Measurements from ENCODE around the gene KRT37.

Gene KRT37

GRCh38 chr17:41393826-41394225, 30.6 kb downstream of the KRT37 start:
- no peak for DNase-seq (ENCODE audit: low read depth)
- no peak overlapping the region for H3K4me3 ChIP-seq (ENCODE audit: control insufficient read depth, low read depth, low read length)
- TF ChIP-seq, protein P1, sequence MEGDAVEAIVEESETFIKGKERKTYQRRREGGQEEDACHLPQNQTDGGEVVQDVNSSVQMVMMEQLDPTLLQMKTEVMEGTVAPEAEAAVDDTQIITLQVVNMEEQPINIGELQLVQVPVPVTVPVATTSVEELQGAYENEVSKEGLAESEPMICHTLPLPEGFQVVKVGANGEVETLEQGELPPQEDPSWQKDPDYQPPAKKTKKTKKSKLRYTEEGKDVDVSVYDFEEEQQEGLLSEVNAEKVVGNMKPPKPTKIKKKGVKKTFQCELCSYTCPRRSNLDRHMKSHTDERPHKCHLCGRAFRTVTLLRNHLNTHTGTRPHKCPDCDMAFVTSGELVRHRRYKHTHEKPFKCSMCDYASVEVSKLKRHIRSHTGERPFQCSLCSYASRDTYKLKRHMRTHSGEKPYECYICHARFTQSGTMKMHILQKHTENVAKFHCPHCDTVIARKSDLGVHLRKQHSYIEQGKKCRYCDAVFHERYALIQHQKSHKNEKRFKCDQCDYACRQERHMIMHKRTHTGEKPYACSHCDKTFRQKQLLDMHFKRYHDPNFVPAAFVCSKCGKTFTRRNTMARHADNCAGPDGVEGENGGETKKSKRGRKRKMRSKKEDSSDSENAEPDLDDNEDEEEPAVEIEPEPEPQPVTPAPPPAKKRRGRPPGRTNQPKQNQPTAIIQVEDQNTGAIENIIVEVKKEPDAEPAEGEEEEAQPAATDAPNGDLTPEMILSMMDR (IDR thresholded peaks at IDR 0.05; ENCODE audit: control insufficient read depth, insufficient read depth, low read depth, low read length, missing control alignments): no peak

DNA sequence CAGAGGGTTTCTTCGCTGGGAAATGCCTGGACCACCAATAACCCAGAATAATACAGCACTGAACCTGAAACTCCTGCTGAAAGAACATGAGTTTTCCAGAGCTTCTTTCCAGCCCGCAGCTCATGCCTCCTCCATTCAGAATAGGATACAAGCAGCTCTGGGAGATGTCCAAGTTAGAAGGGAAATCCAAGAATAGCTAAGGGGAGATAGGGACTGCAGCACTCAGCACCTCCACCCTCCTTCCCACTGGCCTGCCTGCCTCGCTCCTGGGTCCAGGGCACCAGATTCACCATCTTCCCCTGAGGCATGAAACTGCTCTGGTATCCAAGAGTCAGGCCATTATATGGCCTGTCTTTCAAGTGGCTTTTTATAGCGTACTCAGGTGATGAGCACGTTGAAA, 31.1 kb downstream of the KRT37 start:
- no peak overlapping the region for H3K4me3 ChIP-seq (ENCODE audit: control insufficient read depth, low read depth, low read length)
- TF ChIP-seq, protein P1 (IDR thresholded peaks at IDR 0.05; ENCODE audit: control insufficient read depth, insufficient read depth, low read depth, low read length, missing control alignments): no peak
- no peak for DNase-seq (ENCODE audit: low read depth)

GRCh38 chr17:41392278-41392677, 32.1 kb downstream of the KRT37 start:
- H3K4me3 ChIP-seq (ENCODE audit: control insufficient read depth, low read depth, low read length): no peak overlapping the region
- TF ChIP-seq, protein P1 (IDR thresholded peaks at IDR 0.05; ENCODE audit: control insufficient read depth, insufficient read depth, low read depth, low read length, missing control alignments): no peak
- DNase-seq (ENCODE audit: low read depth): no peak

- TF ChIP-seq, protein P1 (IDR thresholded peaks at IDR 0.05; ENCODE audit: control insufficient read depth, insufficient read depth, low read depth, low read length, missing control alignments): no peak
- H3K4me3 ChIP-seq (ENCODE audit: control insufficient read depth, low read depth, low read length): no peak overlapping the region
- DNase-seq (ENCODE audit: low read depth): no peak
Measured at GRCh38 chr17:41391535-41391934, 32.9 kb downstream of the KRT37 start.

DNA sequence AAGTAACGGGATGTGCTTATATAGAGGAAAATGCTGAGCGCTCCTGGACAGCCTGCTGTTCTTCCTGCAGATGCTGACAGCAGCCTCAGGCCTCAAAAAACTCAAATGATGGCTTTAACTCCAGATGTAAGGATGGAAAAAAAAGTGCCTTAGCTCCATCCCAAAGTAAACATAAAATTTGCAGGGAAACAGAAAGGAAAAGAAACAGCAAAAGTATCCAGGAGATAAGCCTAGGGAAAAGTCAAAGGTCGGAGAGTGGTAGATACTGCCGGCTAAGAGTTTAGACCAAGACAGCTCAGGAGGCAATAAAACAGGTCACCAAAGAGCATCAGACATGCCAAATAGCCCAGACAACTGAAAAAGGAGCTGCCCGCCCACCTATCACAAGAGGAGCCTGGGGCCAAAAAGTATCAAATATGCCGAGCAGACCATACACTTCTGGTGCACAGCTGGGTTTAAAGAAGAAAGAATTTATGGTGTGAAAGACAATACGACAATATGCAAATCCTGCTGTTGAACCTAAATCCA, 33.9 kb downstream of the KRT37 start:
- DNase-seq (ENCODE audit: low read depth): no peak
- TF ChIP-seq, protein P1 (IDR thresholded peaks at IDR 0.05; ENCODE audit: control insufficient read depth, insufficient read depth, low read depth, low read length, missing control alignments): no peak
- H3K4me3 ChIP-seq (ENCODE audit: control insufficient read depth, low read depth, low read length): no peak overlapping the region

- no peak for DNase-seq (ENCODE audit: low read depth)
- H3K4me3 ChIP-seq (ENCODE audit: control insufficient read depth, low read depth, low read length): no peak overlapping the region
- TF ChIP-seq, protein P1 (IDR thresholded peaks at IDR 0.05; ENCODE audit: control insufficient read depth, insufficient read depth, low read depth, low read length, missing control alignments): no peak
Measured at GRCh38 chr17:41387670-41388069, 36.7 kb downstream of the KRT37 start.

- TF ChIP-seq, protein P1 (IDR thresholded peaks at IDR 0.05; ENCODE audit: control insufficient read depth, insufficient read depth, low read depth, low read length, missing control alignments): no peak
- DNase-seq (ENCODE audit: low read depth): no peak
- H3K4me3 ChIP-seq (ENCODE audit: control insufficient read depth, low read depth, low read length): no peak overlapping the region
Measured at GRCh38 chr17:41386227-41386626, 38.2 kb downstream of the KRT37 start.

All from AG09309 (cell line).